ENCODE data around the gene PHAF1.

The PHAF1 gene

GRCh38 chr16:67192781-67193361 is 83.1 kb downstream of the PHAF1 start:
- in situ Hi-C loops (cut with HindIII; ENCODE audit: low sequenced_read_pairs), result no loop called here

GRCh38 chr16:67193536-67193935 is 83.8 kb downstream of the PHAF1 start:
- in situ Hi-C loops (cut with HindIII; ENCODE audit: low sequenced_read_pairs), result no loop called here

- in situ Hi-C loops (cut with HindIII; ENCODE audit: low sequenced_read_pairs), result no loop called here
Measured at GRCh38 chr16:67194260-67194659, 84.5 kb downstream of the PHAF1 start.

DNA sequence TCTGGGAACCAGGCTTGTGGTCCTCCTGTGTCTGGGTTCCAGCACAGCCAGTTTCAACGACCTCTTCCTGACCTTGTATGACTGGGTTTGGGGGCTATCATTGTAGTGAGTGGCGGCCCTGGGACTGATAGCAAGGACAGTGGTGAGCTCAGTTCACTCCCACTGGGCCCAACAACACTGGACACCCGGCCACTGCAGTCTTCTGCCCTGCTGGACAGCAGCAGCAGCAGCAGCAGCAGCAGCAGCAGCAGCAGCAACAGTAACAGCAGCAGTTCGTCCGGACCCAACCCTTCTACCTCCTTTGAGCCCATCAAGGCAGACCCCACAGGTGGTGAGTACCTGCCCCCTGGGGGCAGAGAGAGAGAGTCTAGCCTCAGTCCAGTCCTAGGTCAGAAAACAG is 85.9 kb downstream of the PHAF1 start:
- in situ Hi-C loops (cut with HindIII; ENCODE audit: low sequenced_read_pairs), result no loop called here

- in situ Hi-C loops (cut with HindIII; ENCODE audit: low sequenced_read_pairs), result no loop called here
Measured at GRCh38 chr16:67196881-67197280, 87.1 kb downstream of the PHAF1 start.

GRCh38 chr16:67197704-67198103 is 88.0 kb downstream of the PHAF1 start:
- in situ Hi-C loops (cut with HindIII; ENCODE audit: low sequenced_read_pairs), result no loop called here

All from DLD1 (cell line).